AG10803 (cell line): Measurements from ENCODE around the gene TC2N.
"Not testable (repeated sequence)": the region's sequence is repeated elsewhere in the genome, so short reads cannot be mapped to it uniquely, and the experiment has no call there.

Experiments
- DNase-seq: peaks from one replicate; pipeline ENCODE4 v3.0.0; 2010; ENCODE audit warnings: low read depth
- H3K4me3 ChIP-seq: 2 replicates; pipeline ENCODE4 v1.5.1; 2011; ENCODE audit warnings: mild to moderate bottlenecking, low read length, control low read depth
- TF ChIP-seq, protein P1 (sequence below): conservative IDR thresholded peaks from 2 replicates; pipeline ENCODE4 v1.5.1; 2011; ENCODE audit warnings: mild to moderate bottlenecking, low read length, control low read depth, inconsistent platforms

Gene TC2N

DNA sequence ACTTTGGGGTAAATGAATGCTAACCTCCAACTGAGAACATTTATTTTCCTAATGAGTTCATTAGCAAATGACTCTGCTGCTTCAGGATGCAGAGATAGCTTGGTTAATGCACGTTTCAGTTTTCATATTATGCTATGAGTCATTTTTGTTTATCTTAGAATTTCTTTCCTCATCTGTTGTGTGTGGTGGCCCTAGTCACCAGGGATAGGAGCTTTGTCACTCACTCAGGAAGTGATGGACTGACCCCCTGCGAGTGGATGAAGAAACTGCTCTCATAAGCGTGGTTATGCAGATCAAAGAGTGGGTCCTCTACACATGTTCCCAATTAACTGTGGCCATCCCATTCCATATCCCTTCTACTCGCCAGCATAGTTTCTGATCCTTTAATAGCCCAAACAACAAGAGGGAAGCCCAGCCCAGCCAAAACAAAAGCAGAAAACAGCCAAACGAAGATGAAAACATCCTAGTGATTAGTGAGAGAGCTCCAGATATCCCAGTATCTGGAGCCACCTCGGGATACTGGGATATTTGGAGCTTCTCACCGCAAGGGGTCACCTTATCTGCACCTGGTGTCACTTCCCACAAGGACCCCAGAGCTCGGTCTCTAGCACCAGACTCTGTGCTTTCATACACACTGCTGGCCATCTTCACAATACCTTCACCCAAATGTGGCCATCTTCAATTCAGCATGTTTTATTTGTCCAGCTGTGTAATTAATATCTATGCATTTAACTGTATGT, 8.6 kb downstream of the TC2N start:
- DNase-seq: peak; percentile 90
- H3K4me3 ChIP-seq: no peak overlapping the region
- TF ChIP-seq, protein P1, sequence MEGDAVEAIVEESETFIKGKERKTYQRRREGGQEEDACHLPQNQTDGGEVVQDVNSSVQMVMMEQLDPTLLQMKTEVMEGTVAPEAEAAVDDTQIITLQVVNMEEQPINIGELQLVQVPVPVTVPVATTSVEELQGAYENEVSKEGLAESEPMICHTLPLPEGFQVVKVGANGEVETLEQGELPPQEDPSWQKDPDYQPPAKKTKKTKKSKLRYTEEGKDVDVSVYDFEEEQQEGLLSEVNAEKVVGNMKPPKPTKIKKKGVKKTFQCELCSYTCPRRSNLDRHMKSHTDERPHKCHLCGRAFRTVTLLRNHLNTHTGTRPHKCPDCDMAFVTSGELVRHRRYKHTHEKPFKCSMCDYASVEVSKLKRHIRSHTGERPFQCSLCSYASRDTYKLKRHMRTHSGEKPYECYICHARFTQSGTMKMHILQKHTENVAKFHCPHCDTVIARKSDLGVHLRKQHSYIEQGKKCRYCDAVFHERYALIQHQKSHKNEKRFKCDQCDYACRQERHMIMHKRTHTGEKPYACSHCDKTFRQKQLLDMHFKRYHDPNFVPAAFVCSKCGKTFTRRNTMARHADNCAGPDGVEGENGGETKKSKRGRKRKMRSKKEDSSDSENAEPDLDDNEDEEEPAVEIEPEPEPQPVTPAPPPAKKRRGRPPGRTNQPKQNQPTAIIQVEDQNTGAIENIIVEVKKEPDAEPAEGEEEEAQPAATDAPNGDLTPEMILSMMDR: no peak

GRCh38 chr14:91857614-91858013, 9.7 kb downstream of the TC2N start:
- DNase-seq: no peak
- no peak overlapping the region for H3K4me3 ChIP-seq
- TF ChIP-seq, protein P1: no peak

DNA sequence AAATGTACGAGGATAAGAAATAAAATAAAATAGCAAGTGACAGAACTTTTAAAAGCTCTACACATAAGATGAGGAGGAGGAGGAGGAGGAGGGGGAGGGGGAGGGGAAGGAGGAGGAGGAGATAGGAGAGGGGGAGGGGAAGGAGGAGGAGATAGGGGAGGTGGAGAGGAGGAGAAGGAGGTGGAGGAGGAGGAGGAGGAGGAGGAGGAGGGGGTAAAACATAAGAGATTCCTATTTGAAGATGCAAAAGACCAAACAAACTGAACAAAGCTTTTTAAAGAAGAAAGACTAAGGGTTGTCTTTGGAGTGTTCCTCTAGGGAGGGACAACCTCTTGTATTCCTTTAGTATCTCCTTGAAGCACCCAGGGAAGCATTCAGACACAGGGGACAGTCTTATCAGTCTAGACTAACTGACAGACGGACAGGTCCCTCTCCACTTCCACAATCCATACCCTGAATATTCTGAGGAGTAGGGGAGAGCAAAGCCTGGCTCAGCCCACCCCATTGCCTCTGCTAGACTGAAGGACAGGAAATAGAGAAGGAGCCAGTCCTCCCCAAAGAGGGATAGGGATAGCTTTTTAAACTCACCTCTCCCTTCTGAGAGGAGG, 12.9 kb downstream of the TC2N start:
- H3K4me3 ChIP-seq: no peak overlapping the region
- no peak for DNase-seq
- TF ChIP-seq, protein P1: no peak

DNA sequence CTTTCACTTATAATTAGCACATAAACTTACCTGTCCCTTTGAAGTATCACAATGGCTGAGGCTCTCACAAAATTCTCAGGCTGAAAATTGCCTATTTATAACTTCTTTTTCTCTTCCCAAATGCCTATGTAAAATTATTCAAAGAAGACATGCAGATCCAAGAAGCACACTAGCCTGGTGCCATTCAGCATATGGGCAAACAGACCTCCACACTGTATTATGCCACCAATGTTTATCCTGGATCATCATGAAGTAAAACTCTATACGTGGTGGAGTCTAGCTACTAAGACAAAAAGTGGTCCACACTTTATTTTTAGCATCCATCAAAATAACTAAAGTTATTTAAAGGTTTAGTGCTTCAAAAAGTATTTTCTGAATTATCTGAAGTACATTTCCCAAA, 15.8 kb downstream of the TC2N start:
- TF ChIP-seq, protein P1: no peak
- no peak for DNase-seq
- H3K4me3 ChIP-seq: no peak overlapping the region

DNA sequence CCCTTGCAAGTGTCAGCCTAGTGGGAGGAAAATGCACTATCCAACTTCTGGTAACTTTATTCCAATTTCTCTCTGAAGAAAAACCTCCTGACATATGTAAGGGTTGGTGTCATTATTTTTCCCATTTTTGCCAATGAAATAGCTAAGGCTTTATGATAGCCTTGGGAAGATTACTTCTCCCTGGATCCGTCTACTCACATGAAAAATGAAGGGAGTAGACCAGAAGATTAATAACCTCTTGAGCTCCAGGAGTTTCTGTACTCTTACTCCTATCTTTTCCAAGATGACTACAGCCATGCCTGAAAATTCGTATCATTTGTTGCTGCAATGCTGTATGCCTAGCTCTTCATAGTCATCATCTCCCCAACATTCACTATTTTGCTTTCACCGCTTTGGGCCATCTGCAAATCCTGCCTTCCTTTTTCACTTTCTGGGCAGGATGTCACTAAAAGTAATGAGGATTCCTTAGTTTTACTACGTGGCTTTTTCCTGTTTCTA, 18.8 kb downstream of the TC2N start:
- DNase-seq: no peak
- TF ChIP-seq, protein P1: no peak
- no peak overlapping the region for H3K4me3 ChIP-seq

DNA sequence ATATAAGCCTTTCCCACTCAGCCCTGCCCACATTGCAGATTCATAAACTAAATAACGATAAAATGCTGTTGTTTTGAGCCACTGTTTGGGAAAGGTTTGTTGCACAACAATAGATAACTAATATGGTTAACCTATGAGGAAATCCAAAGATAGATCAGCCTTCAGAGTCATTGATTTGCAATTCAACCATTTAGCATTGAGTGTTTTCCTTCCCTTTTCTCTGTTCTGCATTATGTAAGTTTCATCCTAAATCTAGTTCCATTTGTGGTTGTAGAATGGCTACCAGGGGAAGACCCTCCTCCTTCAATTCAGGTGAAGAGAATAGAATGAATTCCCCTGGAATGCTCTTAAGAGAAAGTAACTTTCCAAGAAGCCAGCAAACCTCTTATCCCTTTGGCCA, 19.6 kb downstream of the TC2N start:
- DNase-seq: no peak
- TF ChIP-seq, protein P1: no peak

GRCh38 chr14:91845652-91846051, 21.7 kb downstream of the TC2N start:
- no peak for DNase-seq
- TF ChIP-seq, protein P1: no peak
- H3K4me3 ChIP-seq: no peak overlapping the region

More for the DNA sequence above, 19.6 kb downstream of the TC2N start:
- no peak overlapping the region for H3K4me3 ChIP-seq

GRCh38 chr14:91845056-91845455, 22.3 kb downstream of the TC2N start:
- not testable (repeated sequence) for DNase-seq, H3K4me3 ChIP-seq
